ENCODE measurements around the gene C1orf159. TPM values are rescaled to one million over a fixed set of nuclear protein-coding genes. Genes with fewer than 3 reads are reported as not detected.

C1orf159 gene
- total and polyA plus RNA-seq, 2 experiments from 2014 or later = 11.4 to 13.1 TPM

DNA sequence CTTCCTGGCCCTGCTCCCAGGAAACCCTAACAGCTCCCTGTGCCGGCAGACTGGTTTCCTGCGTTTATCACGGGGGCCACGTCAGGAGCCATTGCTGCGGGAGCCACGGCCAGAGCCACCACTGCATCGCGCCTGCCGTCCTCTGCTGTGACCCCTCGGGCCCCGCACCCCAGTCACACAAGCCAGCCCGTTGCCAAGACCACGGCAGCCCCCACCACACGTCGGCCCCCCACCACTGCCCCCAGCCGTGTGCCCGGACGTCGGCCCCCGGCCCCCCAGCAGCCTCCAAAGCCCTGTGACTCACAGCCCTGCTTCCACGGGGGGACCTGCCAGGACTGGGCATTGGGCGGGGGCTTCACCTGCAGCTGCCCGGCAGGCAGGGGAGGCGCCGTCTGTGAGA, 67.9 kb downstream of the C1orf159 start:
- H3F3A ChIP-seq (ENCODE audit: insufficient read depth) = no peaks in the 10 kb centered on the region
- no peaks in the 10 kb centered on the region for H4K20me1 ChIP-seq (ENCODE audit: insufficient read depth)
- TF ChIP-seq EZH2phosphoT487 (IDR thresholded peaks at IDR 0.05; ENCODE audit: insufficient read depth, low read depth) = no peak
- TF ChIP-seq EZH2 (IDR thresholded peaks at IDR 0.05; ENCODE audit: insufficient read depth, poor library complexity, severe bottlenecking) = no peak
- WGBS, 2 experiments (ENCODE audit: low coverage in 1 of 2, low lambda C conversion rate in 2 of 2, missing lambda C conversion rate in 2 of 2) = 93 to 94% methylated on average over 10 to 25 of the region's 25 CpGs
- H3K9me2 ChIP-seq (ENCODE audit: insufficient read depth) = no peaks in the 10 kb centered on the region
- in situ Hi-C loops (cut with MboI) = no loop called here
- no peak overlapping the region for H3K27ac ChIP-seq
- H3K27me3 ChIP-seq (replicated peaks; ENCODE audit: insufficient read depth) = no peaks in the 10 kb centered on the region
- no peak for DNase-seq
- H3K36me3 ChIP-seq (ENCODE audit: low read depth) = no peaks in the 10 kb centered on the region
- H3K79me2 ChIP-seq (ENCODE audit: insufficient read depth) = no peaks in the 10 kb centered on the region
- no peak overlapping the region for H3K4me2 ChIP-seq (ENCODE audit: unreplicated experiment)
- H2AFZ ChIP-seq = no peak overlapping the region
- no peaks in the 10 kb centered on the region for H3K4me1 ChIP-seq (ENCODE audit: insufficient read depth)
- no peak overlapping the region for H3K9ac ChIP-seq
- H3K4me3 ChIP-seq = no peak overlapping the region
- no peaks in the 10 kb centered on the region for H3K9me3 ChIP-seq (ENCODE audit: low read depth)

DNA sequence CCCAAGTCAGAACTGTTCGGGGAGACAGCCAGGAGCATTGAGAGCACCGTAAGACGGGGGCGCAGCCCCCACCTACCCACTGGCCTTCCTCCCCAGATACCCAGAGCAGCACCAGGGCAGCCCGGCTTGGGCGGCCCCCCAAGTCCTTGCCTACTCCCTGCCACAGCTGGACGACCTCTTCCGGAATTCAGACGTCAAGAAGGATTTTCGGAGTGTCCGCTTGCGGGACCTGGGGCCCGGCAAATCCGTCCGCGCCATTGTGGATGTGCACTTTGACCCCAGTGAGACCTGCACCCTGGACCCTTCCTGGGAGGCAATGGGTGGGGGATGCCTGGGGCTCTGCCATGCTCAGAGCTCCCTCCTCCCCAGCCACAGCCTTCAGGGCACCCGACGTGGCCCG, 68.5 kb downstream of the C1orf159 start:
- H3F3A ChIP-seq (ENCODE audit: insufficient read depth) = no peaks in the 10 kb centered on the region
- no peaks in the 10 kb centered on the region for H3K4me1 ChIP-seq (ENCODE audit: insufficient read depth)
- no peaks in the 10 kb centered on the region for H3K36me3 ChIP-seq (ENCODE audit: low read depth)
- 97% methylated on average over 19 of the region's 19 CpGs for WGBS, 2 experiments (ENCODE audit: low coverage in 1 of 2, low lambda C conversion rate in 2 of 2, missing lambda C conversion rate in 2 of 2)
- no peaks in the 10 kb centered on the region for H3K27me3 ChIP-seq (replicated peaks; ENCODE audit: insufficient read depth)
- H3K9me3 ChIP-seq (ENCODE audit: low read depth) = no peaks in the 10 kb centered on the region
- no peak for DNase-seq
- H3K4me3 ChIP-seq = no peak overlapping the region
- no peak overlapping the region for H3K9ac ChIP-seq
- H3K9me2 ChIP-seq (ENCODE audit: insufficient read depth) = no peaks in the 10 kb centered on the region
- TF ChIP-seq EZH2phosphoT487 (IDR thresholded peaks at IDR 0.05; ENCODE audit: insufficient read depth, low read depth) (no peak), EZH2 (IDR thresholded peaks at IDR 0.05; ENCODE audit: insufficient read depth, poor library complexity, severe bottlenecking) (no peak)
- no peak overlapping the region for H3K27ac ChIP-seq
- no peaks in the 10 kb centered on the region for H4K20me1 ChIP-seq (ENCODE audit: insufficient read depth)
- no peak overlapping the region for H3K4me2 ChIP-seq (ENCODE audit: unreplicated experiment)
- in situ Hi-C loops (cut with MboI) = no loop called here
- H3K79me2 ChIP-seq (ENCODE audit: insufficient read depth) = no peaks in the 10 kb centered on the region
- H2AFZ ChIP-seq = no peak overlapping the region

DNA sequence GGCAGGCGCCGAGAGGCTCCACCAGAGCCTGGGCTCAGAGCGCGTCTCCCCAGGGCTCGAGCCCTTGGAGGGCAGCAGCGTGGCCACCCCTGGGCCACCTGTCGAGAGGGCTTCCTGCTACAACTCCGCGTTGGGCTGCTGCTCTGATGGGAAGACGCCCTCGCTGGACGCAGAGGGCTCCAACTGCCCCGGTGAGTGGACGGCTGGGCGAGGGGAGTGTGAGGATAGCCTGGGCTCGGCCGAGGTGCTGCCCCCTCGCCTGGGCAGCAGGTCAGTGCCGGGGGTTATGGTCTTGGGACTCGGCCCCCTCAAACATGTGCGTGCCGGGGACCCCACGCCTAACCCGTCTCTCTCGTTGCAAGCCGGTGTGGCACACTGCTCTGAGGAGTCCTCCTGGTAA, 69.1 kb downstream of the C1orf159 start:
- no peak for DNase-seq
- H3K4me3 ChIP-seq = no peak overlapping the region
- no peaks in the 10 kb centered on the region for H3K27me3 ChIP-seq (replicated peaks; ENCODE audit: insufficient read depth)
- 94 to 98% methylated on average over 19 to 26 of the region's 26 CpGs for WGBS, 2 experiments (ENCODE audit: low coverage in 1 of 2, low lambda C conversion rate in 2 of 2, missing lambda C conversion rate in 2 of 2)
- H3K79me2 ChIP-seq (ENCODE audit: insufficient read depth) = no peaks in the 10 kb centered on the region
- H3K4me1 ChIP-seq (ENCODE audit: insufficient read depth) = no peaks in the 10 kb centered on the region
- H3K27ac ChIP-seq = no peak overlapping the region
- H3K36me3 ChIP-seq (ENCODE audit: low read depth) = no peaks in the 10 kb centered on the region
- no peaks in the 10 kb centered on the region for H3K9me3 ChIP-seq (ENCODE audit: low read depth)
- H3K9me2 ChIP-seq (ENCODE audit: insufficient read depth) = no peaks in the 10 kb centered on the region
- H3K9ac ChIP-seq = no peak overlapping the region
- H3K4me2 ChIP-seq (ENCODE audit: unreplicated experiment) = no peak overlapping the region
- no peaks in the 10 kb centered on the region for H3F3A ChIP-seq (ENCODE audit: insufficient read depth)
- H4K20me1 ChIP-seq (ENCODE audit: insufficient read depth) = no peaks in the 10 kb centered on the region
- in situ Hi-C loops (cut with MboI) = no loop called here
- no peak for TF ChIP-seq EZH2 (IDR thresholded peaks at IDR 0.05; ENCODE audit: insufficient read depth, poor library complexity, severe bottlenecking)
- TF ChIP-seq EZH2phosphoT487 (IDR thresholded peaks at IDR 0.05; ENCODE audit: insufficient read depth, low read depth) = no peak
- H2AFZ ChIP-seq = no peak overlapping the region

DNA sequence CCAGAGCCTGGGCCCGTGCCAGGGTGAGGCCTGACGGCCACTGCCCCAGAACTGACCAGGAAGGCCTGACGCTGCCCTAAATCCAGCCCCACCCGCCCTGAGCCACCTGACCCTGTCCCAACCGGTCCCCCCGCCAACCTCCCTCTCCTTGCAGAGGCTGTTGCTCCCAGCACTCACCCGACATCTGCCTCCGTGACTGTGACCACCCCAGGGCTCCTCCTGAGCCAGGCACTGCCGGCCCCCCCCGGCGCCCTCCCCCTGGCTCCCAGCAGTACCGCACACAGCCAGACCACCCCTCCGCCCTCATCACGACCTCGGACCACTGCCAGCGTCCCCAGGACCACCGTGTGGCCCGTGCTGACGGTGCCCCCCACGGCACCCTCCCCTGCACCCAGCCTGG, 69.6 kb downstream of the C1orf159 start:
- Histone ChIP-seq H3K4me3 (no peak overlapping the region), H3K27me3 (replicated peaks; ENCODE audit: insufficient read depth) (no peaks in the 10 kb centered on the region), H3K9ac (no peak overlapping the region), H4K20me1 (ENCODE audit: insufficient read depth) (no peaks in the 10 kb centered on the region), H3K4me2 (ENCODE audit: unreplicated experiment) (no peak overlapping the region), H3K36me3 (ENCODE audit: low read depth) (no peaks in the 10 kb centered on the region), H3K27ac (no peak overlapping the region), H3K4me1 (ENCODE audit: insufficient read depth) (no peaks in the 10 kb centered on the region), H3F3A (ENCODE audit: insufficient read depth) (no peaks in the 10 kb centered on the region), H2AFZ (no peak overlapping the region), H3K79me2 (ENCODE audit: insufficient read depth) (no peaks in the 10 kb centered on the region), H3K9me2 (ENCODE audit: insufficient read depth) (no peaks in the 10 kb centered on the region), H3K9me3 (ENCODE audit: low read depth) (no peaks in the 10 kb centered on the region)
- in situ Hi-C loops (cut with MboI) = no loop called here
- WGBS, 2 experiments (ENCODE audit: low coverage in 1 of 2, low lambda C conversion rate in 2 of 2, missing lambda C conversion rate in 2 of 2) = 95 to 96% methylated on average over 5 to 19 of the region's 20 CpGs
- no peak for TF ChIP-seq EZH2phosphoT487 (IDR thresholded peaks at IDR 0.05; ENCODE audit: insufficient read depth, low read depth)
- no peak for TF ChIP-seq EZH2 (IDR thresholded peaks at IDR 0.05; ENCODE audit: insufficient read depth, poor library complexity, severe bottlenecking)
- DNase-seq = no peak

DNA sequence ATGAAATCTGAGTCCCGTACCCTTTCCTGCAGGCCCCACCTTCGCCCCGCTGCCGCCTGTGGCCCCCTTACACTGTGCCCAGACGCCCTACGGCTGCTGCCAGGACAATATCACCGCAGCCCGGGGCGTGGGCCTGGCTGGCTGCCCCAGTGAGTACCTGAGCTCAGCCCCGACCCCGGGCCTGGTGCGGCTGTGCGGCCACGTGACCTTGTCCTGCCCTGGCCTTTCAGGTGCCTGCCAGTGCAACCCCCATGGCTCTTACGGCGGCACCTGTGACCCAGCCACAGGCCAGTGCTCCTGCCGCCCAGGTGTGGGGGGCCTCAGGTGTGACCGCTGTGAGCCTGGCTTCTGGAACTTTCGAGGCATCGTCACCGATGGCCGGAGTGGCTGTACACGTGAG, 70.8 kb downstream of the C1orf159 start:
- no peak overlapping the region for H3K27ac ChIP-seq
- H3K9me3 ChIP-seq (ENCODE audit: low read depth) = no peaks in the 10 kb centered on the region
- no peak overlapping the region for H3K9ac ChIP-seq
- no peak for DNase-seq
- WGBS, 2 experiments (ENCODE audit: low coverage in 1 of 2, low lambda C conversion rate in 2 of 2, missing lambda C conversion rate in 2 of 2) = 96% methylated on average over 22 to 23 of the region's 23 CpGs
- no peak overlapping the region for H3K4me2 ChIP-seq (ENCODE audit: unreplicated experiment)
- no peaks in the 10 kb centered on the region for H3K79me2 ChIP-seq (ENCODE audit: insufficient read depth)
- H3K36me3 ChIP-seq (ENCODE audit: low read depth) = no peaks in the 10 kb centered on the region
- H3F3A ChIP-seq (ENCODE audit: insufficient read depth) = no peaks in the 10 kb centered on the region
- TF ChIP-seq EZH2phosphoT487 (IDR thresholded peaks at IDR 0.05; ENCODE audit: insufficient read depth, low read depth) (no peak), EZH2 (IDR thresholded peaks at IDR 0.05; ENCODE audit: insufficient read depth, poor library complexity, severe bottlenecking) (no peak)
- in situ Hi-C loops (cut with MboI) = no loop called here
- no peak overlapping the region for H2AFZ ChIP-seq
- no peaks in the 10 kb centered on the region for H4K20me1 ChIP-seq (ENCODE audit: insufficient read depth)
- no peaks in the 10 kb centered on the region for H3K4me1 ChIP-seq (ENCODE audit: insufficient read depth)
- H3K4me3 ChIP-seq = no peak overlapping the region
- H3K27me3 ChIP-seq (replicated peaks; ENCODE audit: insufficient read depth) = no peaks in the 10 kb centered on the region
- no peaks in the 10 kb centered on the region for H3K9me2 ChIP-seq (ENCODE audit: insufficient read depth)
